Endodermal cell (in vitro differentiated cells): ENCODE results near the gene TAF8. TPM values are rescaled to one million over a fixed set of nuclear protein-coding genes. Genes with fewer than 3 reads are reported as not detected.

Source experiments
- DNase-seq: peaks from one replicate; pipeline ENCODE4 v3.0.0-alpha.2; 2017
- H3K27ac ChIP-seq: 2 replicates; pipeline ENCODE4 v1.5.1; 2013; ENCODE audit warnings: mild to moderate bottlenecking, low read depth, low read length, moderate library complexity
- H3K27me3 ChIP-seq: 2 replicates; pipeline ENCODE4 v1.6.1; 2013; ENCODE audit warnings: mild to moderate bottlenecking, low read length, moderate library complexity; ENCODE audit not compliant: insufficient read depth, control insufficient read depth, poor library complexity, severe bottlenecking
- H3K36me3 ChIP-seq: 2 replicates; pipeline ENCODE4 v1.7.0; 2013; ENCODE audit warnings: mild to moderate bottlenecking, low read length, moderate library complexity; ENCODE audit not compliant: control insufficient read depth, insufficient read depth
- H3K4me1 ChIP-seq: one replicate; pipeline ENCODE4 v1.7.0; 2013; ENCODE audit warnings: low read length; ENCODE audit not compliant: control insufficient read depth, insufficient read depth
- H3K4me3 ChIP-seq: 2 replicates; pipeline ENCODE4 v1.5.1; 2013; ENCODE audit warnings: mild to moderate bottlenecking, low read length, moderate library complexity
- H3K9ac ChIP-seq: 2 replicates; pipeline ENCODE4 v1.6.1; 2013; ENCODE audit warnings: mild to moderate bottlenecking, low read length, moderate library complexity; ENCODE audit not compliant: poor library complexity, severe bottlenecking; ENCODE audit errors: extremely low read depth
- H3K9me3 ChIP-seq: 2 replicates; pipeline ENCODE4 v1.6.1; 2013; ENCODE audit warnings: mild to moderate bottlenecking, low read length, moderate library complexity; ENCODE audit not compliant: control insufficient read depth
- H3K27ac Mint-ChIP-seq: 2 replicates; pipeline ENCODE4 v1.8.0; 2020; ENCODE audit warnings: mixed read lengths
- H3K27me3 Mint-ChIP-seq: 2 replicates; pipeline ENCODE4 v1.8.0; 2021; ENCODE audit warnings: mild to moderate bottlenecking, mixed read lengths; ENCODE audit not compliant: insufficient read depth
- H3K36me3 Mint-ChIP-seq: 2 replicates; pipeline ENCODE4 v1.8.0; 2020; ENCODE audit warnings: low read depth, mixed read lengths
- H3K4me1 Mint-ChIP-seq: 2 replicates; pipeline ENCODE4 v1.8.0; 2020; ENCODE audit warnings: mixed read lengths
- H3K4me3 Mint-ChIP-seq: 2 replicates; pipeline ENCODE4 v1.8.0; 2020; ENCODE audit warnings: mild to moderate bottlenecking, moderate library complexity, mixed read lengths
- H3K9me3 Mint-ChIP-seq: 2 replicates; pipeline ENCODE4 v1.8.0; 2020; ENCODE audit warnings: mild to moderate bottlenecking, mixed read lengths
- WGBS, 2 experiments: methylation state at CpG; one replicate each; pipeline versions ENCODE4 v1.1.5 to v1.1.7; 2013; ENCODE audit warnings: missing lambda C conversion rate in 2 of 2, mixed read lengths in 1 of 2; ENCODE audit not compliant: insufficient coverage in 1 of 2, insufficient read length in 1 of 2; 5-methylcytosine and 5-hydroxymethylcytosine counted together
- total RNA-seq, 2 donors: library from RNA; stranded (reverse); fragmentation: NEBNext Ultra II Directional in 1 of 2; extraction: Animal tissue kit (Norgen Biotek cat#: 25700) in 1 of 2; gene quantifications; 2 replicates in 1 of 2; 3 replicates in 1 of 2; pipeline ENCODE4 v1.2.1, GENCODE V29; 2021
- TF ChIP-seq, protein P1 (sequence below): fragments of 200-600 bp; sonication (generic); conservative IDR thresholded peaks from 2 replicates; pipeline ENCODE4 v1.5.0; 2021; ENCODE audit warnings: antibody characterized with exemption, mild to moderate bottlenecking

TAF8 gene
- total RNA-seq, 2 donors from 2014 or later: 27.9 to 31.0 TPM

DNA sequence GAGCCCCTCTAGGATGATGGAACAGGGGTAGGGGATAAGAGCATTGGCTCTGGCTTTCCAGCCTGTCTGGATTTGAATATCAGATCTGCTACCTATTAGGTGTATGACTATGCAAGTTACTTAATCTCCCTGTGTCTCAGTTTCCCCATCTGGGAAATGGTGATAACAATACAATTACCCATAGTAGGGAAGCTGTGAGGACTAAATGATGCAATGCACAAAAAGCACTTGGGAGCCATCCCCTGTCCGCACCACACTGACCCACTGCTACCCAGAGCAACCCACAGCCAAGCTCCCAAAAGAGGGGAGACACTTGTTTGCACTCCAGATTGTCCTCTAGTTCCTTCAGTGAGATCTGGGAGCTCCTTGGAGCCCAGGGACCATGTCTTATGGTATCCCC lies 62.0 kb downstream of the TAF8 start:
- H3K4me3 ChIP-seq: no peak overlapping the region
- no peaks in the 10 kb centered on the region for H3K27me3 ChIP-seq
- Mint-ChIP-seq H3K36me3 (peaks cover 46% of the 10 kb centered on the region), H3K4me3 (no peak overlapping the region), H3K27ac (no peak overlapping the region), H3K27me3 (no peaks in the 10 kb centered on the region), H3K9me3 (no peaks in the 10 kb centered on the region), H3K4me1 (no peaks in the 10 kb centered on the region)
- no peak overlapping the region for H3K9ac ChIP-seq
- H3K4me1 ChIP-seq: no peaks in the 10 kb centered on the region
- no peak for DNase-seq
- peaks cover 3% of the 10 kb centered on the region for H3K9me3 ChIP-seq
- TF ChIP-seq, protein P1, sequence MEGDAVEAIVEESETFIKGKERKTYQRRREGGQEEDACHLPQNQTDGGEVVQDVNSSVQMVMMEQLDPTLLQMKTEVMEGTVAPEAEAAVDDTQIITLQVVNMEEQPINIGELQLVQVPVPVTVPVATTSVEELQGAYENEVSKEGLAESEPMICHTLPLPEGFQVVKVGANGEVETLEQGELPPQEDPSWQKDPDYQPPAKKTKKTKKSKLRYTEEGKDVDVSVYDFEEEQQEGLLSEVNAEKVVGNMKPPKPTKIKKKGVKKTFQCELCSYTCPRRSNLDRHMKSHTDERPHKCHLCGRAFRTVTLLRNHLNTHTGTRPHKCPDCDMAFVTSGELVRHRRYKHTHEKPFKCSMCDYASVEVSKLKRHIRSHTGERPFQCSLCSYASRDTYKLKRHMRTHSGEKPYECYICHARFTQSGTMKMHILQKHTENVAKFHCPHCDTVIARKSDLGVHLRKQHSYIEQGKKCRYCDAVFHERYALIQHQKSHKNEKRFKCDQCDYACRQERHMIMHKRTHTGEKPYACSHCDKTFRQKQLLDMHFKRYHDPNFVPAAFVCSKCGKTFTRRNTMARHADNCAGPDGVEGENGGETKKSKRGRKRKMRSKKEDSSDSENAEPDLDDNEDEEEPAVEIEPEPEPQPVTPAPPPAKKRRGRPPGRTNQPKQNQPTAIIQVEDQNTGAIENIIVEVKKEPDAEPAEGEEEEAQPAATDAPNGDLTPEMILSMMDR: no peak
- H3K36me3 ChIP-seq: no peaks in the 10 kb centered on the region
- H3K27ac ChIP-seq: no peak overlapping the region
- WGBS, 2 experiments: 97 to 100% methylated on average over 1 of the region's 1 CpG

DNA sequence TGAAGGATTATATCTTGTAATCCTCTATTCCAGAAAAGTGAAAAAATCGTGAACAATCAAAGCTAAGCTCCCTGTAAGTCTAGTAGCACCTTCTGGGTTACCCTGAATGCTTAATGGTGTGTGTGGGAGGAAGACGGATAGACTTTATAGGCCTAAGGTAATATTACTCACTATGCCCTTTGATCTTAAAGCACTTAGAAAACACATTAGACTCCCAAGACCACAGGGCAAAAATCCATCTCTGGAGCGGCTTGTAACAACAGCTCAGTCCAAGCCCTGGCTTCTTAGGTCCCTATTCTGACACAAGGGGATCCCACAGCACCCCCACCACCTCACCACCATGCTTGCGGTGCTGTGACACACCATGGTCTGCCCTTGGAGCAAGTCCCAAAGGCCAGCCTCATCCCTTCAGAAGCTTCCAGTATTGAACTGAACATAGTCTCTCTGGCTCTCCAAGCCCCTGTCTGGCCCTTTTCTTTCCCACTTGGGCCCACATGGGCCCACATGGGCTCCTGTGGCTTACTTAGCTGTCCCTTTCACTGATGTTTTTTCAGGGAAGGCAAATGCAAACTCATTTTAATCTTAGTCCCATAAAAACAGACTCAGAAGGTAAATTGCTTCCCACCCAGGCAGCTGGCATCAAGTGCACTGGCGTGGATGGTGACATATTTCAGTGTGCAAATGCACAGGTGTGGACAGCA lies 63.8 kb downstream of the TAF8 start:
- Histone ChIP-seq H3K36me3 (no peaks in the 10 kb centered on the region), H3K27me3 (no peaks in the 10 kb centered on the region), H3K9me3 (peaks cover 3% of the 10 kb centered on the region), H3K4me1 (no peaks in the 10 kb centered on the region), H3K27ac (no peak overlapping the region), H3K9ac (no peak overlapping the region), H3K4me3 (no peak overlapping the region)
- Mint-ChIP-seq H3K27ac (no peak overlapping the region), H3K4me1 (no peaks in the 10 kb centered on the region), H3K4me3 (no peak overlapping the region), H3K9me3 (no peaks in the 10 kb centered on the region), H3K36me3 (peaks cover 37% of the 10 kb centered on the region), H3K27me3 (no peaks in the 10 kb centered on the region)
- TF ChIP-seq, protein P1: no peak
- no peak for DNase-seq
- 83 to 96% methylated on average over 2 to 5 of the region's 5 CpGs for WGBS, 2 experiments

DNA sequence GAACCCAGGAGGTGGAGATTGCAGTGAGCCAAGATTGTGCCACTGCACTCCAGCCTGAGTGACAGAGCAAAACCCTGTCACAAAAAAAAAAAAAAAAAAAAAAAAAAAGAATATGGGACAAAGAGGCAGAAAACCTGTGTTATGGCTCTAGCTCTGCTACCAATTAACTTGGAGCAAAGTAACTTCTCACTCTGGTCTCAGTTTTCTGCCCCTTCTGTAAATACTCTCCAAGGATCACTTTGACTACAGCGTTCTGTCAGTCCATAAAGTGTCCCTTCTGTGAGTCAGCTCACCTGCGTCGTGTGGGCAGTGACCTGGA lies 67.5 kb downstream of the TAF8 start:
- H3K9ac ChIP-seq: no peak overlapping the region
- no peaks in the 10 kb centered on the region for H3K9me3 Mint-ChIP-seq
- TF ChIP-seq, protein P1: no peak
- no peaks in the 10 kb centered on the region for H3K27me3 ChIP-seq
- no peak overlapping the region for H3K27ac Mint-ChIP-seq
- no peaks in the 10 kb centered on the region for H3K4me1 ChIP-seq
- H3K4me3 ChIP-seq: no peak overlapping the region
- no peaks in the 10 kb centered on the region for H3K36me3 ChIP-seq
- no peak overlapping the region for H3K27ac ChIP-seq
- WGBS, 2 experiments: 92 to 100% methylated on average over 3 of the region's 3 CpGs
- no peaks in the 10 kb centered on the region for H3K27me3 Mint-ChIP-seq
- H3K4me1 Mint-ChIP-seq: no peaks in the 10 kb centered on the region
- no peak for DNase-seq
- H3K36me3 Mint-ChIP-seq: peaks cover 21% of the 10 kb centered on the region
- H3K4me3 Mint-ChIP-seq: no peak overlapping the region
- no peaks in the 10 kb centered on the region for H3K9me3 ChIP-seq
